HG02852 (cell line): ENCODE data around the gene HHATL.

ENCODE experiments used
- ATAC-seq: cut with Tn5 transposase; IDR thresholded peaks from one replicate; pipeline ENCODE4 v1.9.1; 2021; ENCODE audit warnings: mild to moderate bottlenecking, moderate library complexity; ENCODE audit not compliant: unreplicated experiment

HHATL gene

DNA sequence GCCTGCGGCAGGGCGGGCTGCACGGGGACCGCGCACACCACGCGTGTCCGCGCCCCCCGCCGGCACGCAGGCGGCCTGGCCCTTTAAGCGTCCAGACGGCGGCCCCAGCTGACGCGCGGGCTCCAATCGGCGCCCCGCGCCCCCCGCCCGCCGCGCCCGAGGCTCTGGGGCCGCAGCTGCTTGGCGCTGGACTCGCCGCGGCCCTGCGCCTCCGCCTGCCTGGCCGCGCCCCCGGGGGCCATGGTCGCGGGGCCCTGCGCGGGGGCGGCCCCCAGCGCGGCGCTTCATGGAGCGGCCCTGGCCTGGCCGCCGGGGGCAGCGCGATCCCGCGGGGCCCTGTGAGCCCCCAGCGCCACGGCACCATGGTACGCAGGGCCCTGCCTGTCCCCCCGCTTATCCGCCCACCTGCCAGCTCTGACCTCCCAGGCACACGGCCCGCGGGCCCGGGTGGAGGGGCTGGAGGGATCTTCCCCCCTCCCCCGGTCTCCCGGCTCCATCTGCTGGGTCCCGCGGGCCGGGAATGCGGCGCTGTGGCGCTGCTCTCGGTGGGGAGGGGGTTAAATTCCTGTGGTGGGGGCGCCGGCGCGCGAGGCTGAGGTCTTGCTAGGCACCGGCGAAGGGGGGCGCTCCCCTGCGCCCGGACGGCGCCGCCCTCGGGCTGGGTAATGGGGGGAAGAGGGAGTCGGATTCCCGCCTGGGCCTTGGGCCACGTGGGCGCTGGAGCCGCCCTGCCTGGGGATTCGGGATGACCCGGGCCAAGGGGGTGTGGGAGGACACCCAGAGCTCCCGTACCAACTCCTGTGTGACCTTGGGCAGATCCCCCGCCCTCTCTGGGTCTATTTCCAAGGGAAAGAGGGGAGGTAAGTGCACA lies 48.0 kb downstream of the HHATL start:
- peak; percentile 32 for ATAC-seq

DNA sequence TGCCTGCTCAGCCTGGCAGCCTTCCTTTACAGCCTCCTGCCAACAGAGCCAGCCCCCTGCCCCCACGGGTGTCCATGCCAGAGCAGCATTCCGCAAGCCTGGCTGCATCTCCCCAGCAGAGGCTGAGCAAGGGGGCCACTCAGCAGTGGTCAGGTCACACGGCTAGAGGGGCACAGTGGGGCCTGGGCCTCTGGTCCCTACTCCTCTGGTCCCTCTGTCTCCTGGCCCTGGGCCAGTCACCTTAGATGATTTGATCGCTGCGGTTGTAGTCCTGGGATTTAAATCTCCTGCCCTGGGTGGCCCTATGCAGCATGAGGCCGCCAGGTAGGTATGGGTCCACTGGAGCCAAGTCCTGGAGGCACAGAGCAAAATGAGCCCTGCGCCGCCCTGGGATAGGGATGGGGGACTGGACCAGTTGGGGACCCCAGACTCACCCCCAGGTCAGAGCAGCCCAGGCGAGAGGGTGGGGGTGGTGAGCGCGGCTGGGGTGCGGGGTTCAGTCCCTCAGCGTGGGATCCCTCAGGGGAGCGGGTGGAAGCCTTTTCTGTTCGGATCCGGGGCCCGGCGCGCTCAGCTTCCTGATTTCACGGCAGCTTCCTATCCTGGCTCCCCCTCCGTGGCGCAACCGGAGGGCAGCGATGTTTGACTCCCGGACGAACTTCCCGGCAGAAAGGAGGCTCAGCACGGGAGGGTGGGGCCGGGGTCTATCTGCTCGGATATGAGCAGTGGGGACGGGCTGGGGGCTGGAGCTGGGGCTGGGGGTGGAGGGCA lies 48.9 kb downstream of the HHATL start, which contains the start of gene ZBTB47:
Gene ZBTB47, plus strand, starts transcription at position 138 of the 771 bp plus-strand sequence. CDS start 4,659 bp downstream, outside the sequence.
- peak; percentile 14 for ATAC-seq

- no peak for ATAC-seq
Measured at GRCh38 chr3:42653303-42653559, 49.4 kb downstream of the HHATL start.

DNA sequence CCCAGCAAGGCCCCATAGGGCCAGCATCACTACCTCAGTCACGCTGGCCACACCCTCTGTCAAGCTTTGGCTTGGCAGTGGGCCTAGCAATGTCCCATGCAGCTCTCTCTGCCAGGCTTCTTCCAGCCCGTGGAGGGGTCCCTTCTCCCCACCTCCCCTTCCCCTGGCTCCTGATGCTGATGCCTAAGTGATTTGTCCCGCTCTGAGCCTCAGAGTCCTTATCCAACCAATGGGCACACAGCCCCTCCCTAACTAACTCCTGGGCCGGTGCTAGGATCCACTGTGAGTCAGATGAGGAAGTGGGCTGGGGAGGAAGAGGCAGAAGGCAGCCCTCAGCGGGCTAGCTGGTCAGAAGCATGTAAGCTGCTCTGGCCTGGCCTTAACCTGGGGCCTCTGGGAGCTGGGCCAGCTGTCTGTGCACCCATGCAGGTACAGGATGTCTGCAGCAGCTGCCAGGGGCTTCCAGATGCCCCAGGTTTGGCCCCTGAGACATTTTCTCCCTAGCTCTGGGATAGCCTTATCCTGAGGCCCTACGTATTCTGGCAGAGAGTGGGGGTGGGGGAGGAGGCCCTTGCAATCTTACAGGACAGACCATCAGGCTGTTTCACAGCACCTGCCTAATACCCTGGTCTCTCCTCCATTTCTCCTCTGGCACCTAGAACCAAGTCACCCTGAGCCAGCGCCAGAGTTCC lies 49.8 kb downstream of the HHATL start:
- ATAC-seq = peak; percentile 54

- ATAC-seq = peak; percentile 17
Measured at GRCh38 chr3:42652251-42652610, 50.4 kb downstream of the HHATL start.

DNA sequence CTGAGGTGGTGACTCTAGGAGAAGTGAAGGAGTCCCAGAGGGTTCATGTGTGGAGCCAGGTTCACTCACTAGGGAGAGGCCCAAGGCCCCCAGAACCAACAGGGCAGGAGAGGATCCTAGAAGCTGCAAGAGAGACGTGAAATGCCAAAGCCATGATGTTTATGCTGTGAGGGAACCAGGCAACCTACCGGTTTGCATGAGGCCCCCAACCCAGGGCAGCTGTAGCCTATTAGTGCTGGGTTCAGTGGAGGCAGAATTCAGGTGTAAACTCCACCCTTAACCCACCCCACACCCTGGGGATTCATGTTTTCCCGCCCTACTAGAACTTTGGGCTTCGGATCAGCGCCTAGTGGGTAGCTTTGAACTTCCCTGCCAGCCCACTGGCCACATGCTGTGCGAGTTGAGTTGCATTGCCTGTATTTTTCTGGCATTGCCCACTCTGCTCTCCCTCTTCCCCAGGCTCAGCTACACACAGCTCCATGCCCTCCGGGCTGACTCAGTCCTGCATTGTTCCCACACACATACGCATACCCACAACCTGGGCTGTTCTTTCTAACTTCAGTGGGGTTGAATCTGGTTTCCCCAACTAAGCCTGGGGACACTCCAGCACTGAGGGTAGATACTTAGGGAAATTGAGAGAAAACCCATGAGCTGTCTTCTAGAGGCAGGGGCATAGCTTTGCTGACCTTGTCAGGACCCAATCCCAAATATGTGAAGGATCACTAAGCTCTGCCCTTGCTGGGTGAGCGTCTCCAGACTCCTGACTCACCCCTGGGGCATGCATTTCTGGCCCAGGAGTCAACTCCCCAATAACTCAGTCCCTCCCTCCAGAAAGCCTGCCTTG lies 51.1 kb downstream of the HHATL start:
- no peak for ATAC-seq

DNA sequence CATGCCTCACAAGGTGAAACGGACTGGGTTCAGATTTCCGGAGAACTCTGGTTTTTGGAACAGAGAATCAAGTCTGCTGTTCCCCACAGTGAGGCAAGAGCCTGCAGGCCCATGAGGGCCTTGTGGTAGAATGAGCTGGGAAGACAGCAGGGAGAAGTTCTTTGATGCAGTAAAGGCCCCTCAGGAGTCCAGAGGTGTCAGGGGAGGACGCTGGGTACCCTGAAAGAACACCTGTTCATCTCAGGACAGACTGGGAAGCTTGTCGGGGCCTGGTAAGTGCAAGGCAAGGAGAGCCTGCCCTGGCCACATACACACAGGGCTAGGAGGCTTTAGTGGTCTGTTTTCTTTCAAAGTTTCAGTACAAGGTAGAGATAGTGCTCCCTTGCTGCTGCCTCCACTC lies 52.8 kb downstream of the HHATL start:
- no peak for ATAC-seq

GRCh38 chr3:42649006-42649405 lies 53.6 kb downstream of the HHATL start:
- ATAC-seq = no peak

DNA sequence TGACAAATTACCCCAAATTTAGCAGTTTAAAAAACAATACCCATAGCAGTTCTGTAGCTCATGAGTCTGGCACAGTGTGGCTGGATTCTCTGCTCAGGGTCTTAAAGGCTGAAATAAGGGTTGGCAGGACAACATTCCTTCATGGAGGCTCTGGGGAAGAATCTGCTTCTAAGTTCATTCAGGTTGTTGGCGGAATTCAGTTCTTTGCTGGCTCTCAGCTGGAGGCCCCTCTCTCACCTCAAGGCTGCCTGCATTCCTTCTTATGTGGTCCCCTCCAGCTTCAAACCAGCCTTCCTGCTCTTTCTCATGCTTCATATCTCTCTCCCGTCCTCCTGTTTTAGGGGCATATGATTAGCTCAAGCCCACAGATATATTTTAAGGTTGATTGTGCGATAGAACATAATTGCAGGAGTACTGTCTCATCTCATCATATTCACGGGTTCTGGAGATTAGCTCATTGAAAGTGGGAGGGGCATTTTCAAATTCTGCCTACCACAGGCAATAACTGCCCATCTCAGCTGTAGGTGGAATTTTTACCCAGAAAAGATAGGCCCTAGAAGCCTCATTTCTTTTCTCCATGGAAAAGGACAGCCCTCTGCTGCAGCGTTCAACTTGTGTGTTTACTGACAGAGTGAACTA lies 54.7 kb downstream of the HHATL start:
- ATAC-seq = no peak
